HEK293 (cell line): ENCODE data around the gene YPEL1.

Experiments used
- CTCF ChIA-PET: fragments of 350-600 bp; formaldehyde crosslinking; extraction: SDS; loops from one replicate; lab custom pipeline; 2021; ENCODE audit warnings: antibody characterized with exemption; lab: Yijun Ruan, JAX
- POLR2A ChIA-PET: fragments of 300-600 bp; formaldehyde crosslinking; extraction: SDS; loops from one replicate; lab custom pipeline; 2020; ENCODE audit warnings: antibody characterized with exemption, inconsistent platforms; lab: Yijun Ruan, JAX
- H3K27ac ChIP-seq: fragments of 200-500 bp; sonication (Bioruptor generic); 2 replicates; pipeline ENCODE4 v1.5.1; 2014; ENCODE audit warnings: low read depth, low read length, control low read depth, inconsistent platforms; ENCODE audit errors: extremely low read depth
- H3K36me3 ChIP-seq, 2 experiments: fragments of 200-500 bp in 1 of 2; sonication (Bioruptor generic) in 1 of 2; 1 replicate in 1 of 2; 2 replicates in 1 of 2; pipeline ENCODE4 v1.5.1; 2014 to 2017; ENCODE audit warnings: inconsistent platforms in 2 of 2, low read length in 2 of 2; ENCODE audit not compliant: control insufficient read depth in 2 of 2, insufficient read depth in 1 of 2
- H3K4me1 ChIP-seq: fragments of 200-500 bp; sonication (Bioruptor generic); 2 replicates; pipeline ENCODE4 v1.5.1; 2014; ENCODE audit warnings: mild to moderate bottlenecking, low read length, inconsistent platforms; ENCODE audit not compliant: control insufficient read depth, insufficient read depth
- H3K4me3 ChIP-seq: 2 replicates; pipeline ENCODE4 v1.5.1; 2011; ENCODE audit warnings: low read depth, mild to moderate bottlenecking, control low read depth, low read length, moderate library complexity
- H3K9me3 ChIP-seq: fragments of 200-500 bp; sonication (Bioruptor generic); 2 replicates; pipeline ENCODE4 v1.5.1; 2014; ENCODE audit warnings: low read depth, low read length, inconsistent platforms; ENCODE audit not compliant: control insufficient read depth, insufficient read depth
- ELK4 ChIP-seq: IDR thresholded peaks from 2 replicates; pipeline ENCODE4 v1.6.1; 2011; ENCODE audit warnings: mild to moderate bottlenecking, low read depth, low read length, borderline replicate concordance
- KLF1 ChIP-seq: fragments of 450-650 bp; formaldehyde crosslinking; IDR thresholded peaks from 2 replicates; pipeline ENCODE4 v1.5.1; 2016; ENCODE audit warnings: missing biosample characterization, missing genetic modification characterization
- KLF8 ChIP-seq: fragments of 450-650 bp; formaldehyde crosslinking; IDR thresholded peaks from 2 replicates; pipeline ENCODE4 v1.5.1; 2016; ENCODE audit warnings: missing biosample characterization, missing genetic modification characterization
- MYNN ChIP-seq: fragments of 450-650 bp; formaldehyde crosslinking; IDR thresholded peaks from 2 replicates; pipeline ENCODE4 v1.5.1; 2016; ENCODE audit warnings: missing biosample characterization, missing genetic modification characterization, borderline replicate concordance
- TRIM28 ChIP-seq: IDR thresholded peaks from 2 replicates; pipeline ENCODE4 v1.6.1; 2011; ENCODE audit warnings: low read length, control low read depth, borderline replicate concordance
- YY1 ChIP-seq: fragments of 450-650 bp; formaldehyde crosslinking; IDR thresholded peaks from 2 replicates; pipeline ENCODE4 v1.5.1; 2018; ENCODE audit warnings: missing biosample characterization, missing genetic modification characterization
- ZBTB7A ChIP-seq: fragments of 450-650 bp; formaldehyde crosslinking; IDR thresholded peaks from 2 replicates; pipeline ENCODE4 v1.5.1; 2016; ENCODE audit warnings: low read depth, missing biosample characterization, missing genetic modification characterization
- ZNF398 ChIP-seq: fragments of 450-650 bp; formaldehyde crosslinking; IDR thresholded peaks from 2 replicates; pipeline ENCODE4 v1.5.1; 2017; ENCODE audit warnings: missing biosample characterization, missing genetic modification characterization
- ZNF473 ChIP-seq: fragments of 450-650 bp; formaldehyde crosslinking; IDR thresholded peaks from 2 replicates; pipeline ENCODE4 v1.5.1; 2017; ENCODE audit warnings: missing biosample characterization, missing genetic modification characterization
- ZNF623 ChIP-seq: fragments of 450-650 bp; formaldehyde crosslinking; IDR thresholded peaks from 2 replicates; pipeline ENCODE4 v1.5.1; 2016; ENCODE audit warnings: missing biosample characterization, missing genetic modification characterization
- ZNF670 ChIP-seq: fragments of 450-650 bp; formaldehyde crosslinking; IDR thresholded peaks from 2 replicates; pipeline ENCODE4 v1.5.1; 2016; ENCODE audit warnings: missing biosample characterization, missing genetic modification characterization, low read depth
- ZNF843 ChIP-seq: fragments of 450-650 bp; formaldehyde crosslinking; IDR thresholded peaks from 2 replicates; pipeline ENCODE4 v1.5.1; 2016; ENCODE audit warnings: missing biosample characterization, missing genetic modification characterization
- TF ChIP-seq, protein P1 (sequence below): fragments of 450-650 bp; formaldehyde crosslinking; IDR thresholded peaks from 2 replicates; pipeline ENCODE4 v1.5.1; 2016; ENCODE audit warnings: missing biosample characterization, missing genetic modification characterization
- TF ChIP-seq, protein P2 (sequence below): fragments of 450-650 bp; IDR thresholded peaks from 2 replicates; pipeline ENCODE4 v1.5.1; 2018; ENCODE audit warnings: missing biosample characterization, missing genetic modification characterization
- TF ChIP-seq, protein P3 (sequence below): fragments of 450-650 bp; formaldehyde crosslinking; IDR thresholded peaks from 2 replicates; pipeline ENCODE4 v1.5.1; 2016; ENCODE audit warnings: missing biosample characterization, missing genetic modification characterization
- TF ChIP-seq, protein P4 (sequence below): fragments of 450-650 bp; IDR thresholded peaks from 2 replicates; pipeline ENCODE4 v1.5.1; 2018; ENCODE audit warnings: missing biosample characterization, mild to moderate bottlenecking, missing genetic modification characterization
- TF ChIP-seq, protein P5 (sequence below): fragments of 450-650 bp; formaldehyde crosslinking; IDR thresholded peaks from 2 replicates; pipeline ENCODE4 v1.5.1; 2016; ENCODE audit warnings: missing biosample characterization, missing genetic modification characterization
- TF ChIP-seq, protein P6 (sequence below): fragments of 450-650 bp; formaldehyde crosslinking; IDR thresholded peaks from 2 replicates; pipeline ENCODE4 v1.5.1; 2016; ENCODE audit warnings: missing biosample characterization, missing genetic modification characterization, borderline replicate concordance

YPEL1 gene, protein sequence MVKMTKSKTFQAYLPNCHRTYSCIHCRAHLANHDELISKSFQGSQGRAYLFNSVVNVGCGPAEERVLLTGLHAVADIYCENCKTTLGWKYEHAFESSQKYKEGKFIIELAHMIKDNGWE

GRCh38 chr22:21735200-21736083 lies at the start of gene YPEL1:
YPEL1 (minus strand) TSS chr22:21735794; CDS start chr22:21710744, 25,050 bp downstream.
- Histone ChIP-seq H3K27ac (peak within 1 kb of the TSS; percentile 55), H3K9me3 (no peaks in the 10 kb centered on the region), H3K36me3 (no peaks in the 10 kb centered on the region), H3K4me3 (peak within 1 kb of the TSS; percentile 44), H3K4me1 (no peaks in the 10 kb centered on the region)
- POLR2A ChIA-PET: interaction anchor here (0.5 to 1.9 kb wide), 16 partner anchors 12 to 634 kb away, joined by 3 to 12 read pairs (median 3); no protein-coding TSS in a partner anchor
- CTCF ChIA-PET: no interaction called here
- TF ChIP-seq ZNF843 (tag by site-specific recombination): no peak
- TF ChIP-seq KLF1 (tag by site-specific recombination): peak; percentile 72
- TF ChIP-seq ZNF398 (tag by site-specific recombination): peak; percentile 58
- TF ChIP-seq, protein P1, sequence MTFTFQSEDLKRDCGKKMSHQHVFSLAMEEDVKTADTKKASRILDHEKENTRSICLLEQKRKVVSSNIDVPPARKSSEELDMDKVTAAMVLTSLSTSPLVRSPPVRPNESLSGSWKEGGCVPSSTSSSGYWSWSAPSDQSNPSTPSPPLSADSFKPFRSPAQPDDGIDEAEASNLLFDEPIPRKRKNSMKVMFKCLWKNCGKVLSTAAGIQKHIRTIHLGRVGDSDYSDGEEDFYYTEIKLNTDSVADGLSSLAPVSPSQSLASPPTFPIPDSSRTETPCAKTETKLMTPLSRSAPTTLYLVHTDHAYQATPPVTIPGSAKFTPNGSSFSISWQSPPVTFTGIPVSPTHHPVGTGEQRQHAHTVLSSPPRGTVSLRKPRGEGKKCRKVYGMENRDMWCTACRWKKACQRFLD: no peak
- no peak for TF ChIP-seq ZBTB7A (tag by site-specific recombination)
- TF ChIP-seq ZNF623 (tag by site-specific recombination): no peak
- no peak for TF ChIP-seq YY1
- no peak for TF ChIP-seq MYNN
- TF ChIP-seq, protein P2, sequence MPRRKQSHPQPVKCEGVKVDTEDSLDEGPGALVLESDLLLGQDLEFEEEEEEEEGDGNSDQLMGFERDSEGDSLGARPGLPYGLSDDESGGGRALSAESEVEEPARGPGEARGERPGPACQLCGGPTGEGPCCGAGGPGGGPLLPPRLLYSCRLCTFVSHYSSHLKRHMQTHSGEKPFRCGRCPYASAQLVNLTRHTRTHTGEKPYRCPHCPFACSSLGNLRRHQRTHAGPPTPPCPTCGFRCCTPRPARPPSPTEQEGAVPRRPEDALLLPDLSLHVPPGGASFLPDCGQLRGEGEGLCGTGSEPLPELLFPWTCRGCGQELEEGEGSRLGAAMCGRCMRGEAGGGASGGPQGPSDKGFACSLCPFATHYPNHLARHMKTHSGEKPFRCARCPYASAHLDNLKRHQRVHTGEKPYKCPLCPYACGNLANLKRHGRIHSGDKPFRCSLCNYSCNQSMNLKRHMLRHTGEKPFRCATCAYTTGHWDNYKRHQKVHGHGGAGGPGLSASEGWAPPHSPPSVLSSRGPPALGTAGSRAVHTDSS (tag by site-specific recombination): no peak
- TF ChIP-seq ELK4: no peak
- no peak for TF ChIP-seq TRIM28
- no peak for TF ChIP-seq ZNF670 (tag by site-specific recombination)
- TF ChIP-seq, protein P3, sequence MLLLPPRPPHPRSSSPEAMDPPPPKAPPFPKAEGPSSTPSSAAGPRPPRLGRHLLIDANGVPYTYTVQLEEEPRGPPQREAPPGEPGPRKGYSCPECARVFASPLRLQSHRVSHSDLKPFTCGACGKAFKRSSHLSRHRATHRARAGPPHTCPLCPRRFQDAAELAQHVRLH (tag by site-specific recombination): no peak
- TF ChIP-seq, protein P4, sequence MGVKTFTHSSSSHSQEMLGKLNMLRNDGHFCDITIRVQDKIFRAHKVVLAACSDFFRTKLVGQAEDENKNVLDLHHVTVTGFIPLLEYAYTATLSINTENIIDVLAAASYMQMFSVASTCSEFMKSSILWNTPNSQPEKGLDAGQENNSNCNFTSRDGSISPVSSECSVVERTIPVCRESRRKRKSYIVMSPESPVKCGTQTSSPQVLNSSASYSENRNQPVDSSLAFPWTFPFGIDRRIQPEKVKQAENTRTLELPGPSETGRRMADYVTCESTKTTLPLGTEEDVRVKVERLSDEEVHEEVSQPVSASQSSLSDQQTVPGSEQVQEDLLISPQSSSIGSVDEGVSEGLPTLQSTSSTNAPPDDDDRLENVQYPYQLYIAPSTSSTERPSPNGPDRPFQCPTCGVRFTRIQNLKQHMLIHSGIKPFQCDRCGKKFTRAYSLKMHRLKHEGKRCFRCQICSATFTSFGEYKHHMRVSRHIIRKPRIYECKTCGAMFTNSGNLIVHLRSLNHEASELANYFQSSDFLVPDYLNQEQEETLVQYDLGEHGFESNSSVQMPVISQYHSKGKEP: no peak
- TF ChIP-seq, protein P5, sequence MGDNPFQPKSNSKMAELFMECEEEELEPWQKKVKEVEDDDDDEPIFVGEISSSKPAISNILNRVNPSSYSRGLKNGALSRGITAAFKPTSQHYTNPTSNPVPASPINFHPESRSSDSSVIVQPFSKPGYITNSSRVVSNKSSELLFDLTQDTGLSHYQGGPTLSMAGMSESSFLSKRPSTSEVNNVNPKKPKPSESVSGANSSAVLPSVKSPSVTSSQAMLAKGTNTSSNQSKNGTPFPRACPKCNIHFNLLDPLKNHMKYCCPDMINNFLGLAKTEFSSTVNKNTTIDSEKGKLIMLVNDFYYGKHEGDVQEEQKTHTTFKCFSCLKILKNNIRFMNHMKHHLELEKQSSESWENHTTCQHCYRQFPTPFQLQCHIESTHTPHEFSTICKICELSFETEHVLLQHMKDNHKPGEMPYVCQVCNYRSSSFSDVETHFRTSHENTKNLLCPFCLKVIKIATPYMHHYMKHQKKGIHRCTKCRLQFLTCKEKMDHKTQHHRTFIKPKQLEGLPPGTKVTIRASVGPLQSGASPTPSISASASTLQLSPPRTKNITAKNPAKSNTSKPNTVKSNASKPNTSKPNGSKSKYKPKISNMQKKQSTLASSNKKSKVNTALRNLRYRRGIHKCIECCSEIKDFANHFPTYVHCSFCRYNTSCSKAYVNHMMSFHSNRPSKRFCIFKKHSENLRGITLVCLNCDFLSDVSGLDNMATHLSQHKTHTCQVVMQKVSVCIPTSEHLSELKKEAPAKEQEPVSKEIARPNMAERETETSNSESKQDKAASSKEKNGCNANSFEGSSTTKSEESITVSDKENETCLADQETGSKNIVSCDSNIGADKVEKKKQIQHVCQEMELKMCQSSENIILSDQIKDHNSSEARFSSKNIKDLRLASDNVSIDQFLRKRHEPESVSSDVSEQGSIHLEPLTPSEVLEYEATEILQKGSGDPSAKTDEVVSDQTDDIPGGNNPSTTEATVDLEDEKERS: no peak
- TF ChIP-seq, protein P6, sequence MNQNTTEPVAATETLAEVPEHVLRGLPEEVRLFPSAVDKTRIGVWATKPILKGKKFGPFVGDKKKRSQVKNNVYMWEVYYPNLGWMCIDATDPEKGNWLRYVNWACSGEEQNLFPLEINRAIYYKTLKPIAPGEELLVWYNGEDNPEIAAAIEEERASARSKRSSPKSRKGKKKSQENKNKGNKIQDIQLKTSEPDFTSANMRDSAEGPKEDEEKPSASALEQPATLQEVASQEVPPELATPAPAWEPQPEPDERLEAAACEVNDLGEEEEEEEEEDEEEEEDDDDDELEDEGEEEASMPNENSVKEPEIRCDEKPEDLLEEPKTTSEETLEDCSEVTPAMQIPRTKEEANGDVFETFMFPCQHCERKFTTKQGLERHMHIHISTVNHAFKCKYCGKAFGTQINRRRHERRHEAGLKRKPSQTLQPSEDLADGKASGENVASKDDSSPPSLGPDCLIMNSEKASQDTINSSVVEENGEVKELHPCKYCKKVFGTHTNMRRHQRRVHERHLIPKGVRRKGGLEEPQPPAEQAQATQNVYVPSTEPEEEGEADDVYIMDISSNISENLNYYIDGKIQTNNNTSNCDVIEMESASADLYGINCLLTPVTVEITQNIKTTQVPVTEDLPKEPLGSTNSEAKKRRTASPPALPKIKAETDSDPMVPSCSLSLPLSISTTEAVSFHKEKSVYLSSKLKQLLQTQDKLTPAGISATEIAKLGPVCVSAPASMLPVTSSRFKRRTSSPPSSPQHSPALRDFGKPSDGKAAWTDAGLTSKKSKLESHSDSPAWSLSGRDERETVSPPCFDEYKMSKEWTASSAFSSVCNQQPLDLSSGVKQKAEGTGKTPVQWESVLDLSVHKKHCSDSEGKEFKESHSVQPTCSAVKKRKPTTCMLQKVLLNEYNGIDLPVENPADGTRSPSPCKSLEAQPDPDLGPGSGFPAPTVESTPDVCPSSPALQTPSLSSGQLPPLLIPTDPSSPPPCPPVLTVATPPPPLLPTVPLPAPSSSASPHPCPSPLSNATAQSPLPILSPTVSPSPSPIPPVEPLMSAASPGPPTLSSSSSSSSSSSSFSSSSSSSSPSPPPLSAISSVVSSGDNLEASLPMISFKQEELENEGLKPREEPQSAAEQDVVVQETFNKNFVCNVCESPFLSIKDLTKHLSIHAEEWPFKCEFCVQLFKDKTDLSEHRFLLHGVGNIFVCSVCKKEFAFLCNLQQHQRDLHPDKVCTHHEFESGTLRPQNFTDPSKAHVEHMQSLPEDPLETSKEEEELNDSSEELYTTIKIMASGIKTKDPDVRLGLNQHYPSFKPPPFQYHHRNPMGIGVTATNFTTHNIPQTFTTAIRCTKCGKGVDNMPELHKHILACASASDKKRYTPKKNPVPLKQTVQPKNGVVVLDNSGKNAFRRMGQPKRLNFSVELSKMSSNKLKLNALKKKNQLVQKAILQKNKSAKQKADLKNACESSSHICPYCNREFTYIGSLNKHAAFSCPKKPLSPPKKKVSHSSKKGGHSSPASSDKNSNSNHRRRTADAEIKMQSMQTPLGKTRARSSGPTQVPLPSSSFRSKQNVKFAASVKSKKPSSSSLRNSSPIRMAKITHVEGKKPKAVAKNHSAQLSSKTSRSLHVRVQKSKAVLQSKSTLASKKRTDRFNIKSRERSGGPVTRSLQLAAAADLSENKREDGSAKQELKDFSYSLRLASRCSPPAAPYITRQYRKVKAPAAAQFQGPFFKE (tag by site-specific recombination): no peak
- no peak for TF ChIP-seq ZNF473 (tag by site-specific recombination)
- TF ChIP-seq KLF8: peak; percentile 60; the same call in 1 of the 2 replicates
